OCI-LY7 (cell line): ENCODE results near the gene S100A7A.

ENCODE experiments used
- EZH2phosphoT487 ChIP-seq: fragments of 200-600 bp; sonication (generic); IDR thresholded peaks from 2 replicates; pipeline ENCODE4 v1.6.1; 2018; ENCODE audit warnings: low read depth, borderline replicate concordance, mild to moderate bottlenecking, mixed run types, antibody characterized with exemption, low read length, moderate library complexity, mixed read lengths
- TF ChIP-seq, protein P1 (sequence below): fragments of 200-600 bp; sonication (generic); conservative IDR thresholded peaks from 2 replicates; pipeline ENCODE4 v1.5.1; 2014; ENCODE audit warnings: mild to moderate bottlenecking, antibody characterized with exemption, low read length, moderate library complexity, mixed read lengths

DNA sequence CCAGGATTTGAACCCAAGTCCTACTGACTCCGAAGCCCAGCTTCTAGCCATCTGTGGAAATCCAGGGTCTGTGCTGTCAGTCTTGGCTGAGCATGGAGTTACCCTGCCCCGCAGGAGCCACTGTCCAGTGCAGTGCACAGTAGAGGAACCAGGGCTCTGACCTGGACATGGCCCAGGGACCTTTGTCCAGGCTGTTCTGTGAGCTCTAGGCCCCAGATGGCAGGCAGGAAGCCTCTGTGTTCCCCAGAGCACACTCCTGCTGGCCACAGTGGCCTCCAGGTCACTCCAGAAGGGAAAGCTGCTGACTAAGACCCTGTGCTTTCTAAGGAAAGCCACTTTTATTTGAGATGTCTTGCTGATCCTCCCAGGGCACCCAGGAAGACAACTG lies 13.8 kb downstream of the S100A7A start:
- TF ChIP-seq, protein P1, sequence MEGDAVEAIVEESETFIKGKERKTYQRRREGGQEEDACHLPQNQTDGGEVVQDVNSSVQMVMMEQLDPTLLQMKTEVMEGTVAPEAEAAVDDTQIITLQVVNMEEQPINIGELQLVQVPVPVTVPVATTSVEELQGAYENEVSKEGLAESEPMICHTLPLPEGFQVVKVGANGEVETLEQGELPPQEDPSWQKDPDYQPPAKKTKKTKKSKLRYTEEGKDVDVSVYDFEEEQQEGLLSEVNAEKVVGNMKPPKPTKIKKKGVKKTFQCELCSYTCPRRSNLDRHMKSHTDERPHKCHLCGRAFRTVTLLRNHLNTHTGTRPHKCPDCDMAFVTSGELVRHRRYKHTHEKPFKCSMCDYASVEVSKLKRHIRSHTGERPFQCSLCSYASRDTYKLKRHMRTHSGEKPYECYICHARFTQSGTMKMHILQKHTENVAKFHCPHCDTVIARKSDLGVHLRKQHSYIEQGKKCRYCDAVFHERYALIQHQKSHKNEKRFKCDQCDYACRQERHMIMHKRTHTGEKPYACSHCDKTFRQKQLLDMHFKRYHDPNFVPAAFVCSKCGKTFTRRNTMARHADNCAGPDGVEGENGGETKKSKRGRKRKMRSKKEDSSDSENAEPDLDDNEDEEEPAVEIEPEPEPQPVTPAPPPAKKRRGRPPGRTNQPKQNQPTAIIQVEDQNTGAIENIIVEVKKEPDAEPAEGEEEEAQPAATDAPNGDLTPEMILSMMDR, result no peak
- no peak for TF ChIP-seq EZH2phosphoT487
